ENCODE results near the gene AGAP3.

- TF ChIP-seq, protein P1, sequence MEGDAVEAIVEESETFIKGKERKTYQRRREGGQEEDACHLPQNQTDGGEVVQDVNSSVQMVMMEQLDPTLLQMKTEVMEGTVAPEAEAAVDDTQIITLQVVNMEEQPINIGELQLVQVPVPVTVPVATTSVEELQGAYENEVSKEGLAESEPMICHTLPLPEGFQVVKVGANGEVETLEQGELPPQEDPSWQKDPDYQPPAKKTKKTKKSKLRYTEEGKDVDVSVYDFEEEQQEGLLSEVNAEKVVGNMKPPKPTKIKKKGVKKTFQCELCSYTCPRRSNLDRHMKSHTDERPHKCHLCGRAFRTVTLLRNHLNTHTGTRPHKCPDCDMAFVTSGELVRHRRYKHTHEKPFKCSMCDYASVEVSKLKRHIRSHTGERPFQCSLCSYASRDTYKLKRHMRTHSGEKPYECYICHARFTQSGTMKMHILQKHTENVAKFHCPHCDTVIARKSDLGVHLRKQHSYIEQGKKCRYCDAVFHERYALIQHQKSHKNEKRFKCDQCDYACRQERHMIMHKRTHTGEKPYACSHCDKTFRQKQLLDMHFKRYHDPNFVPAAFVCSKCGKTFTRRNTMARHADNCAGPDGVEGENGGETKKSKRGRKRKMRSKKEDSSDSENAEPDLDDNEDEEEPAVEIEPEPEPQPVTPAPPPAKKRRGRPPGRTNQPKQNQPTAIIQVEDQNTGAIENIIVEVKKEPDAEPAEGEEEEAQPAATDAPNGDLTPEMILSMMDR (IDR thresholded peaks at IDR 0.05), result no peak
- TF ChIP-seq POLR2A (IDR thresholded peaks at IDR 0.05), result no peak
Measured at GRCh38 chr7:151179287-151179860, 93.1 kb downstream of the AGAP3 start.
